ENCODE results near the gene NEDD9. TPM values are rescaled to one million over a fixed set of nuclear protein-coding genes. Genes with fewer than 3 reads are reported as not detected.

NEDD9 gene
- total and polyA plus RNA-seq, 2 of the 4 experiments (the other 2 are of a cell fraction), result 7.6 to 16.5 TPM

GRCh38 chr6:11217360-11218101 is 14.9 kb downstream of the NEDD9 start:
- Histone ChIP-seq H3K23ac (ENCODE audit: low read depth, low read length) (no peak overlapping the region), H3K4me2 (ENCODE audit: low read depth, low read length) (no peak overlapping the region), H3K4me1 (ENCODE audit: control insufficient read depth, insufficient read depth, low read length) (peaks cover 15% of the 10 kb centered on the region), H3K9me3 (ENCODE audit: control insufficient read depth, insufficient read depth, low read length) (no peaks in the 10 kb centered on the region), H3K4ac (ENCODE audit: low read depth, low read length) (no peak overlapping the region), H2BK120ac (ENCODE audit: low read depth, low read length) (no peak overlapping the region), H4K8ac (ENCODE audit: low read depth in 2 of 2, low read length in 2 of 2) (no peak overlapping the region), H4K20me1 (ENCODE audit: insufficient read depth, low read length) (peaks cover 29% of the 10 kb centered on the region), H2AK9ac (replicated peaks; ENCODE audit: low read depth, low read length, poor library complexity) (no peak overlapping the region), H3K9ac (ENCODE audit: low read depth, low read length) (no peak overlapping the region), H2BK20ac (ENCODE audit: low read depth, low read length) (no peak overlapping the region), H3K36me3 (ENCODE audit: control insufficient read depth, insufficient read depth, low read length) (peaks cover 6% of the 10 kb centered on the region), H3K18ac (ENCODE audit: low read depth, low read length) (no peak overlapping the region), H3K9me1 (ENCODE audit: insufficient read depth, low read length) (peaks cover 24% of the 10 kb centered on the region), H4K5ac (ENCODE audit: low read depth, low read length) (no peak overlapping the region), H2BK15ac (ENCODE audit: low read depth, low read length) (no peak overlapping the region), H3K27ac (ENCODE audit: insufficient read depth, low read length) (no peak overlapping the region), H3K79me1 (ENCODE audit: low read depth in 1 of 2, low read length in 2 of 2) (peaks cover 18 to 95% of the 10 kb centered on the region in 2 experiments; a peak in 3 of 4 replicates), H4K91ac (ENCODE audit: insufficient read depth, low read depth, low read length) (no peak overlapping the region), H3K14ac (replicated peaks; ENCODE audit: low read depth, low read length) (no peak overlapping the region), H2AK5ac (ENCODE audit: low read depth, low read length) (no peak overlapping the region; the same call in 1 of the 2 replicates), H3K56ac (ENCODE audit: extremely low read depth, insufficient read depth, low read length) (no peak overlapping the region), H2AFZ (replicated peaks; ENCODE audit: low read length, poor library complexity) (no peak overlapping the region), H3K4me3 (ENCODE audit: insufficient read depth, low read depth, low read length) (no peak overlapping the region), H3K27me3 (ENCODE audit: control insufficient read depth, insufficient read depth, low read length) (no peaks in the 10 kb centered on the region), H2BK5ac (ENCODE audit: low read depth, low read length, poor library complexity, severe bottlenecking) (no peak overlapping the region)
- TF ChIP-seq NFE2L2 (IDR thresholded peaks at IDR 0.05; ENCODE audit: low read depth, low read length) (no peak), CTCF (conservative IDR thresholded peaks at IDR 0.05; ENCODE audit: low read depth, low read length) (no peak), FOS (IDR thresholded peaks at IDR 0.05; ENCODE audit: low read depth, low read length) (no peak), ELK1 (IDR thresholded peaks at IDR 0.05; ENCODE audit: borderline replicate concordance, low read depth, low read length) (no peak)
- ChIA-PET POLR2A (ENCODE audit: unreplicated experiment) (no interaction called here), CTCF (no interaction called here)
- intact Hi-C loops (cut with micrococcal nuclease) (no loop called here), in situ Hi-C loops (cut with MboI; ENCODE audit: low sequenced_read_pairs) (no loop called here), dilution Hi-C loops (cut with HindIII; ENCODE audit: low sequenced_read_pairs, unreplicated experiment) (no loop called here)
- no TSS peak for BruUV-seq (replicated peaks)
- 100% methylated on average over 3 of the region's 4 CpGs; no CpG with 5 or more reads in 1 of the 2 experiments for WGBS, 2 experiments (ENCODE audit: extremely low coverage in 2 of 2, insufficient read length in 1 of 2)
- DNase-seq (no peak), ATAC-seq (ENCODE audit: low read depth) (no peak; the same call in 1 of the 2 replicates)

All from IMR-90 (cell line).